HepG2 (cell line): Measurements from ENCODE around the gene ECEL1. TPM values are rescaled to one million over a fixed set of nuclear protein-coding genes. Genes with fewer than 3 reads are reported as not detected.

Experiments used
- AKAP8 ChIP-seq: sonication (generic); formaldehyde crosslinking; IDR thresholded peaks from 2 replicates; pipeline ENCODE4 v1.5.1; 2020; ENCODE audit warnings: mild to moderate bottlenecking, missing genetic modification reagents
- EP300 ChIP-seq, 3 experiments: sonication (generic) in 1 of 3; formaldehyde crosslinking in 1 of 3; IDR thresholded peaks; 2 replicates each; pipeline versions ENCODE4 v1.5.1 to v1.6.1; 2011 to 2020; ENCODE audit warnings: low read depth in 2 of 3, low read length in 2 of 3, borderline replicate concordance in 1 of 3, improper control_type of control experiment in 1 of 3, mild to moderate bottlenecking in 1 of 3, missing genetic modification reagents in 1 of 3, moderate library complexity in 1 of 3
- MIER3 ChIP-seq: IDR thresholded peaks from 2 replicates; pipeline ENCODE4 v1.6.1; 2016; ENCODE audit warnings: missing compliant biosample characterization, borderline replicate concordance
- PHF8 ChIP-seq: sonication (generic); formaldehyde crosslinking; IDR thresholded peaks from 2 replicates; pipeline ENCODE4 v1.5.0; 2020; ENCODE audit warnings: missing genetic modification reagents
- USF2 ChIP-seq, 2 experiments: sonication (generic) in 1 of 2; formaldehyde crosslinking in 1 of 2; IDR thresholded peaks; 2 replicates each; pipeline versions ENCODE4 v1.5.1 to v1.6.1; 2011 to 2020; ENCODE audit warnings: borderline replicate concordance in 1 of 2, low read depth in 1 of 2, low read length in 1 of 2, mild to moderate bottlenecking in 1 of 2, missing genetic modification reagents in 1 of 2, moderate library complexity in 1 of 2
- ZBTB3 ChIP-seq: sonication (generic); formaldehyde crosslinking; IDR thresholded peaks from 2 replicates; pipeline ENCODE4 v1.4.0; 2020; ENCODE audit warnings: low read depth, mild to moderate bottlenecking, moderate library complexity, missing genetic modification reagents, borderline replicate concordance
- ZBTB37 ChIP-seq: sonication (generic); formaldehyde crosslinking; IDR thresholded peaks from 2 replicates; pipeline ENCODE4 v1.4.0; 2020; ENCODE audit warnings: mild to moderate bottlenecking, missing genetic modification reagents
- ZNF17 ChIP-seq: sonication (generic); formaldehyde crosslinking; IDR thresholded peaks from 2 replicates; pipeline ENCODE4 v1.5.0; 2020; ENCODE audit warnings: mild to moderate bottlenecking, missing genetic modification reagents
- ZNF292 ChIP-seq: sonication (generic); formaldehyde crosslinking; IDR thresholded peaks from 2 replicates; pipeline ENCODE4 v1.8.1; 2022; ENCODE audit warnings: mild to moderate bottlenecking, low read depth, missing genetic modification reagents, borderline replicate concordance
- ZNF564 ChIP-seq: sonication (generic); formaldehyde crosslinking; IDR thresholded peaks from 2 replicates; pipeline ENCODE4 v1.8.1; 2023; ENCODE audit warnings: mild to moderate bottlenecking, missing genetic modification reagents
- ZNF569 ChIP-seq: sonication (generic); formaldehyde crosslinking; IDR thresholded peaks from 2 replicates; pipeline ENCODE4 v1.5.0; 2020; ENCODE audit warnings: mild to moderate bottlenecking, missing genetic modification reagents, moderate library complexity, borderline replicate concordance
- ZNF570 ChIP-seq: sonication (generic); formaldehyde crosslinking; IDR thresholded peaks from 2 replicates; pipeline ENCODE4 v1.4.0; 2020; ENCODE audit warnings: mild to moderate bottlenecking, missing genetic modification reagents, borderline replicate concordance
- ZSCAN20 ChIP-seq: sonication (generic); formaldehyde crosslinking; IDR thresholded peaks from 2 replicates; pipeline ENCODE4 v1.4.0; 2020; ENCODE audit warnings: missing genetic modification reagents, mild to moderate bottlenecking, borderline replicate concordance
- polyA plus RNA-seq, 8 experiments: library from polyadenylated mRNA; depleted of rRNA in 3 of 8; stranded (reverse) in 7 of 8; unstranded in 1 of 8; fragments of >200 nt; fragmentation: Illumina TruSeq in 4 of 8; extraction: Trizol in 4 of 8; gene quantifications; 2 replicates each; pipeline versions ENCODE4 v1.2.1 to v1.2.3, GENCODE V29; 2011 to 2016; ENCODE audit warnings: low read depth in 4 of 8, missing spikeins in 1 of 8, mixed read lengths in 1 of 8; ENCODE audit not compliant: insufficient read depth in 1 of 8
- total RNA-seq, 5 experiments: library from RNA; depleted of rRNA; stranded (reverse); fragments of >200 nt; fragmentation: Illumina TruSeq; extraction: Trizol; gene quantifications; 2 replicates each; pipeline ENCODE4 v1.2.3, GENCODE V29; 2016; ENCODE audit warnings: low read depth in 1 of 5
- TF ChIP-seq, protein P1 (sequence below): sonication (generic); formaldehyde crosslinking; IDR thresholded peaks from 2 replicates; pipeline ENCODE4 v1.5.0; 2020; ENCODE audit warnings: mild to moderate bottlenecking, missing genetic modification reagents, moderate library complexity
- TF ChIP-seq, protein P2 (sequence below): sonication (generic); formaldehyde crosslinking; IDR thresholded peaks from 2 replicates; pipeline ENCODE4 v1.4.0; 2020; ENCODE audit warnings: missing genetic modification reagents, borderline replicate concordance
- TF ChIP-seq, protein P3 (sequence below): sonication (generic); formaldehyde crosslinking; IDR thresholded peaks from 2 replicates; pipeline ENCODE4 v1.8.1; 2023; ENCODE audit warnings: mild to moderate bottlenecking, inconsistent platforms, moderate library complexity, missing genetic modification reagents, borderline replicate concordance

Gene ECEL1
- total and polyA plus RNA-seq, 2 of the 13 experiments (the other 11 are each of a cell fraction or from before 2014, with no cell fraction given): not detected

GRCh38 chr2:232432598-232433184 is 54.9 kb downstream of the ECEL1 start (continued):
- TF ChIP-seq ZNF570: no peak
- TF ChIP-seq ZBTB37 (CRISPR knock-in tag): no peak
- TF ChIP-seq EP300 (IDR thresholded peaks at IDR 0.05; ENCODE audit: low read depth in 2 of 2, low read length in 2 of 2): no peak
- TF ChIP-seq EP300 (CRISPR knock-in tag; IDR thresholded peaks at IDR 0.05; ENCODE audit: borderline replicate concordance): no peak
- TF ChIP-seq ZNF569 (CRISPR knock-in tag): no peak
- TF ChIP-seq ZNF292: no peak
- TF ChIP-seq ZSCAN20 (CRISPR knock-in tag): no peak
- no peak for TF ChIP-seq ZNF17 (CRISPR knock-in tag)
- no peak for TF ChIP-seq PHF8 (CRISPR knock-in tag)
- TF ChIP-seq ZNF564 (CRISPR knock-in tag): no peak
- no peak for TF ChIP-seq MIER3 (CRISPR knock-in tag)
- TF ChIP-seq, protein P1, sequence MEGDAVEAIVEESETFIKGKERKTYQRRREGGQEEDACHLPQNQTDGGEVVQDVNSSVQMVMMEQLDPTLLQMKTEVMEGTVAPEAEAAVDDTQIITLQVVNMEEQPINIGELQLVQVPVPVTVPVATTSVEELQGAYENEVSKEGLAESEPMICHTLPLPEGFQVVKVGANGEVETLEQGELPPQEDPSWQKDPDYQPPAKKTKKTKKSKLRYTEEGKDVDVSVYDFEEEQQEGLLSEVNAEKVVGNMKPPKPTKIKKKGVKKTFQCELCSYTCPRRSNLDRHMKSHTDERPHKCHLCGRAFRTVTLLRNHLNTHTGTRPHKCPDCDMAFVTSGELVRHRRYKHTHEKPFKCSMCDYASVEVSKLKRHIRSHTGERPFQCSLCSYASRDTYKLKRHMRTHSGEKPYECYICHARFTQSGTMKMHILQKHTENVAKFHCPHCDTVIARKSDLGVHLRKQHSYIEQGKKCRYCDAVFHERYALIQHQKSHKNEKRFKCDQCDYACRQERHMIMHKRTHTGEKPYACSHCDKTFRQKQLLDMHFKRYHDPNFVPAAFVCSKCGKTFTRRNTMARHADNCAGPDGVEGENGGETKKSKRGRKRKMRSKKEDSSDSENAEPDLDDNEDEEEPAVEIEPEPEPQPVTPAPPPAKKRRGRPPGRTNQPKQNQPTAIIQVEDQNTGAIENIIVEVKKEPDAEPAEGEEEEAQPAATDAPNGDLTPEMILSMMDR (CRISPR knock-in tag): peak; percentile 62
- TF ChIP-seq, protein P2, sequence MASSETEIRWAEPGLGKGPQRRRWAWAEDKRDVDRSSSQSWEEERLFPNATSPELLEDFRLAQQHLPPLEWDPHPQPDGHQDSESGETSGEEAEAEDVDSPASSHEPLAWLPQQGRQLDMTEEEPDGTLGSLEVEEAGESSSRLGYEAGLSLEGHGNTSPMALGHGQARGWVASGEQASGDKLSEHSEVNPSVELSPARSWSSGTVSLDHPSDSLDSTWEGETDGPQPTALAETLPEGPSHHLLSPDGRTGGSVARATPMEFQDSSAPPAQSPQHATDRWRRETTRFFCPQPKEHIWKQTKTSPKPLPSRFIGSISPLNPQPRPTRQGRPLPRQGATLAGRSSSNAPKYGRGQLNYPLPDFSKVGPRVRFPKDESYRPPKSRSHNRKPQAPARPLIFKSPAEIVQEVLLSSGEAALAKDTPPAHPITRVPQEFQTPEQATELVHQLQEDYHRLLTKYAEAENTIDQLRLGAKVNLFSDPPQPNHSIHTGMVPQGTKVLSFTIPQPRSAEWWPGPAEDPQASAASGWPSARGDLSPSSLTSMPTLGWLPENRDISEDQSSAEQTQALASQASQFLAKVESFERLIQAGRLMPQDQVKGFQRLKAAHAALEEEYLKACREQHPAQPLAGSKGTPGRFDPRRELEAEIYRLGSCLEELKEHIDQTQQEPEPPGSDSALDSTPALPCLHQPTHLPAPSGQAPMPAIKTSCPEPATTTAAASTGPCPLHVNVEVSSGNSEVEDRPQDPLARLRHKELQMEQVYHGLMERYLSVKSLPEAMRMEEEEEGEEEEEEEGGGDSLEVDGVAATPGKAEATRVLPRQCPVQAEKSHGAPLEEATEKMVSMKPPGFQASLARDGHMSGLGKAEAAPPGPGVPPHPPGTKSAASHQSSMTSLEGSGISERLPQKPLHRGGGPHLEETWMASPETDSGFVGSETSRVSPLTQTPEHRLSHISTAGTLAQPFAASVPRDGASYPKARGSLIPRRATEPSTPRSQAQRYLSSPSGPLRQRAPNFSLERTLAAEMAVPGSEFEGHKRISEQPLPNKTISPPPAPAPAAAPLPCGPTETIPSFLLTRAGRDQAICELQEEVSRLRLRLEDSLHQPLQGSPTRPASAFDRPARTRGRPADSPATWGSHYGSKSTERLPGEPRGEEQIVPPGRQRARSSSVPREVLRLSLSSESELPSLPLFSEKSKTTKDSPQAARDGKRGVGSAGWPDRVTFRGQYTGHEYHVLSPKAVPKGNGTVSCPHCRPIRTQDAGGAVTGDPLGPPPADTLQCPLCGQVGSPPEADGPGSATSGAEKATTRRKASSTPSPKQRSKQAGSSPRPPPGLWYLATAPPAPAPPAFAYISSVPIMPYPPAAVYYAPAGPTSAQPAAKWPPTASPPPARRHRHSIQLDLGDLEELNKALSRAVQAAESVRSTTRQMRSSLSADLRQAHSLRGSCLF (CRISPR knock-in tag): no peak
- TF ChIP-seq, protein P3, sequence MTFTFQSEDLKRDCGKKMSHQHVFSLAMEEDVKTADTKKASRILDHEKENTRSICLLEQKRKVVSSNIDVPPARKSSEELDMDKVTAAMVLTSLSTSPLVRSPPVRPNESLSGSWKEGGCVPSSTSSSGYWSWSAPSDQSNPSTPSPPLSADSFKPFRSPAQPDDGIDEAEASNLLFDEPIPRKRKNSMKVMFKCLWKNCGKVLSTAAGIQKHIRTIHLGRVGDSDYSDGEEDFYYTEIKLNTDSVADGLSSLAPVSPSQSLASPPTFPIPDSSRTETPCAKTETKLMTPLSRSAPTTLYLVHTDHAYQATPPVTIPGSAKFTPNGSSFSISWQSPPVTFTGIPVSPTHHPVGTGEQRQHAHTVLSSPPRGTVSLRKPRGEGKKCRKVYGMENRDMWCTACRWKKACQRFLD (CRISPR knock-in tag): no peak
- no peak for TF ChIP-seq USF2 (IDR thresholded peaks at IDR 0.05; ENCODE audit: low read depth, low read length)
- TF ChIP-seq USF2 (CRISPR knock-in tag; IDR thresholded peaks at IDR 0.05; ENCODE audit: borderline replicate concordance): 0 out of 2 replicates have a peak, but pooled peaks have one; percentile 33
- TF ChIP-seq ZBTB3 (CRISPR knock-in tag): no peak
- no peak for TF ChIP-seq AKAP8 (CRISPR knock-in tag)
